ENCODE data around the gene DPYSL3.
A peak's percentile ranks its signal among the peaks of the same experiment; 100 is the strongest.

The DPYSL3 gene

DNA sequence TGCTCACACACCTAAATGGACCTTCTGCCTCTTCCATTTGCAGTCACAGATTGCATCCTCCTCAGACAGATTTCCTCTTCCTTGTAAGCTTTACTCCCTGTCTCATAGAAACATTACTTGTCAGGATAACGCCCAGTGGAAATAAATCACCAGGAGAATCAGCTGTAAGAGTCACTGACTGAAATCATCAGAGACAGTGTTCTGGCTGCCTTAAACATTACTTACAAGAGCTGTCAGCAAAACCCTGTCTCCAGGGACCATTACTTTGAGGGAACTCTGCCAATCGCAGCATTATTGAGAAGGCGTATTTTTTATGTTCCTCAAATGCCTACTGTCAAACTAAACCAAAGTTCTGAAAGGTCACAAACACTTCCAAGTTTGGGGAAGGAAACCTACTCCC, 5.9 kb downstream of the DPYSL3 start:
- H3K4me3 ChIP-seq (replicated peaks; ENCODE audit: low read depth, low read length): no peak overlapping the region
- DNase-seq (ENCODE audit: low read depth): peak; percentile 76
- TF ChIP-seq, protein P1, sequence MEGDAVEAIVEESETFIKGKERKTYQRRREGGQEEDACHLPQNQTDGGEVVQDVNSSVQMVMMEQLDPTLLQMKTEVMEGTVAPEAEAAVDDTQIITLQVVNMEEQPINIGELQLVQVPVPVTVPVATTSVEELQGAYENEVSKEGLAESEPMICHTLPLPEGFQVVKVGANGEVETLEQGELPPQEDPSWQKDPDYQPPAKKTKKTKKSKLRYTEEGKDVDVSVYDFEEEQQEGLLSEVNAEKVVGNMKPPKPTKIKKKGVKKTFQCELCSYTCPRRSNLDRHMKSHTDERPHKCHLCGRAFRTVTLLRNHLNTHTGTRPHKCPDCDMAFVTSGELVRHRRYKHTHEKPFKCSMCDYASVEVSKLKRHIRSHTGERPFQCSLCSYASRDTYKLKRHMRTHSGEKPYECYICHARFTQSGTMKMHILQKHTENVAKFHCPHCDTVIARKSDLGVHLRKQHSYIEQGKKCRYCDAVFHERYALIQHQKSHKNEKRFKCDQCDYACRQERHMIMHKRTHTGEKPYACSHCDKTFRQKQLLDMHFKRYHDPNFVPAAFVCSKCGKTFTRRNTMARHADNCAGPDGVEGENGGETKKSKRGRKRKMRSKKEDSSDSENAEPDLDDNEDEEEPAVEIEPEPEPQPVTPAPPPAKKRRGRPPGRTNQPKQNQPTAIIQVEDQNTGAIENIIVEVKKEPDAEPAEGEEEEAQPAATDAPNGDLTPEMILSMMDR (IDR thresholded peaks at IDR 0.05; ENCODE audit: low read length, missing control alignments): no peak

DNA sequence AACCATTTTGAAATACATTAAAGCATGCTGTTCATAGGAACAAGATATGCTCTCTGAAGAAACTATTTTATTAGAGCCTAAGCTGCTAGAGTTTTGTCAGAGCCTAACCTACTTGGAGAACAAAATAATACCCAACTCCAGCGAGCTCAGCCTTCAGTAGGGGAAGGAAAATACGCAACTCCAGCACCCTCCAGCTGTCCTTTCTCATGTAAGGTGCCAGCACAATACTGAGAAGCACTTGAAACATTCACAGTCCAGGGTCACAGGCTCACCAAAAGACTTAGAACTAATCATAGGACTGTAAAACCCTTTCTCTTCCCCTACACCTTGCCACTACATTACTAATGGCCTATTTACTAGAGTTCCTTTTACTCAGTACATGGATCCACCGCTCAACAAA, 18.9 kb downstream of the DPYSL3 start:
- no peak overlapping the region for H3K4me3 ChIP-seq (replicated peaks; ENCODE audit: low read depth, low read length)
- TF ChIP-seq, protein P1 (IDR thresholded peaks at IDR 0.05; ENCODE audit: low read length, missing control alignments): no peak
- DNase-seq (ENCODE audit: low read depth): peak; percentile 42

DNA sequence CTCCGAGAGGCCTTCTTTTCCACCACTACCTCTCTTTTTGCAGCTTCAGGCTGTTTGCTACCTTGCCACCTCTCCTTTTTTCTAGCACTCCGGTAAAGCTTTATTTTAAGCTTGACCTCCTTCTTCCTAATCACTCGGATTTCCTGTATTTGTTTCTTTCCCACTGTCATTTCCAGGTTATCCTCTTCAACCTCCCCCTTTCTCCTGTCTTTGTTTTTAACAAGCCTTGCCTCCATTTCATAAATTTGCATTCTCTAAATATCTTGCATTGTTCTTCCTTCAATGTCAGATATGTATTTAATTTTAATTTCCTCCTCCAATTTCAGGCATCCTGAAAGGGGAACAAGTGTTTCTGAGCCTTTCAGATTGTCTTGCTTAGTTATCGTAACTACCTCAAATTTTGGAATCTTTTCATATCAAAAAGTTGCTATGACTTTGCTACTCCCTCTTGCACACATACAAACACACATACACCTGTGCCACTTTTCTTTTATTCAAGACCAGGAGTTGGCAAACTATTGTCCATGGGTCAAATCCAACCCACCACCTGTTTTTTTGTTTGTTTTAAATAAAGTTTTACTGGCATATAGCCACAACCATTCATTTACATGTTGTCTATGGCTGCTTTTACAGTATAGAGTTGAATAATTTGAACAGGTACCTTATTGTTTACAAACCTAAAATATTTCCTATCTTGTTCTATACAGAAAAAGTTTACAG, 22.7 kb downstream of the DPYSL3 start:
- DNase-seq (ENCODE audit: low read depth): peak; percentile 36
- TF ChIP-seq, protein P1 (IDR thresholded peaks at IDR 0.05; ENCODE audit: low read length, missing control alignments): no peak
- H3K4me3 ChIP-seq (replicated peaks; ENCODE audit: low read depth, low read length): no peak overlapping the region

DNA sequence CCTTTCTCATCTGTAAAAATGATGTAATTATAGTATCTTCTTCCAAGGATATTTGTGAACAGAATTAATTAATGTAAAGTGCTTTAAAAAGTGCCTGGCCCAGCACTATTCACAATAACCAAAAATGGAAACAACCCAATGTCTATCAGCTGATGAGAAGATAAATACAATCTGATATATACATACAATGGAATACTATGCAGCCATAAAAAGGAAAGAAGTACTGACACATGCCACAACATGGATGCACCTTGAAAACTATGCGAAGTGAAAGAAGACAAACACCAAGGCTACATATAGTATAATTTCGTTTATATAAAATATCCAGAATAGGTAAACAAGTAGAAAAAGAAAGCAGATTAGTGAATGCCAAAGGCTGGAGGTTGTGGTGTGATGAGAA, 24.1 kb downstream of the DPYSL3 start:
- TF ChIP-seq, protein P1 (IDR thresholded peaks at IDR 0.05; ENCODE audit: low read length, missing control alignments): no peak

DNA sequence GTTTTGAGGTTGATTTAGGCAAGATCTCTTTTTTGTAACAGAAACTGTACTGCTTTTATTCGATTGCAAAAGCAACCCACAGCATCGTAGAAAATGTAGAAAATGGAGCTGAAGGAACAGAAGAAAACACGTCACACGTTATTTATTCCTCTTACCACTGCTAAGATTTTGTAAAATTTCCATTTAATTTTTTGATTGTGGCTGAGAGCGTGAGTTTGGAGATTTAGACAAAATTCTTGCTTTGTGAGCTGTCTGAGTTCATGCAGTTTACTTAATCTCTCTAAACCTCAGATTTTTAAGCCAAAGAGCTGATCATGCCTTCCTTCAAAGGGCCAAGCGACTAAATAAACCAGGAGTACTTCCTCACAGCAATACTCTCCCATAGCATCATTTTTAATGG, 24.8 kb downstream of the DPYSL3 start:
- no peak overlapping the region for H3K4me3 ChIP-seq (replicated peaks; ENCODE audit: low read depth, low read length)
- peak; percentile 32 for DNase-seq (ENCODE audit: low read depth)
- TF ChIP-seq, protein P1 (IDR thresholded peaks at IDR 0.05; ENCODE audit: low read length, missing control alignments): no peak

More for the DNA sequence above, 24.1 kb downstream of the DPYSL3 start:
- DNase-seq (ENCODE audit: low read depth): no peak
- H3K4me3 ChIP-seq (replicated peaks; ENCODE audit: low read depth, low read length): no peak overlapping the region

DNA sequence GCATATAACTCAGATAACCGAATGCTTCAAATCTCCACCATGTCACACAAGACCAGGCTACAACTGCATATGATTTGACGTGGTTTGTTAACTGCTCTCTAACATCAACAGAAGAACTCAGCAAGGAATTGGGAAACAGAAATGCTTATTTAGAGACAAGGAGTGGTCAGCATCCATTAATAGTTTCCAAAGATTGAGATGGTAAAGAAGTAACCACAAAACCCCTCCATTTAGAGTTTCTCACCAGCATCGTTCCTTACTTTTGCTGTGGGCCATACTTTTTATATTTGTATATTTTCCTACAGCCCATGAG, 25.2 kb downstream of the DPYSL3 start:
- H3K4me3 ChIP-seq (replicated peaks; ENCODE audit: low read depth, low read length): no peak overlapping the region
- TF ChIP-seq, protein P1 (IDR thresholded peaks at IDR 0.05; ENCODE audit: low read length, missing control alignments): no peak
- no peak for DNase-seq (ENCODE audit: low read depth)

Data from fibroblast of pulmonary artery (primary cell).